Panc1 (cell line): ENCODE results near the gene ARPC1B.

Experiments used
- POLR2AphosphoS5 ChIP-seq: IDR thresholded peaks from 2 replicates; pipeline ENCODE4 v1.6.1; 2012; ENCODE audit warnings: mild to moderate bottlenecking, low read depth, low read length, moderate library complexity
- SIN3A ChIP-seq: IDR thresholded peaks from 2 replicates; pipeline ENCODE4 v1.6.1; 2012; ENCODE audit warnings: low read depth, mild to moderate bottlenecking, low read length, moderate library complexity, borderline replicate concordance; ENCODE audit not compliant: insufficient read depth
- TF ChIP-seq, protein P1 (sequence below): fragments of 450-650 bp; IDR thresholded peaks from 2 replicates; pipeline ENCODE4 v1.5.1; 2017; ENCODE audit warnings: mild to moderate bottlenecking
- TF ChIP-seq, protein P2 (sequence below), 2 experiments: IDR thresholded peaks; 2 replicates each; pipeline ENCODE4 v1.6.1; 2011 to 2012; ENCODE audit warnings: low read depth in 2 of 2, control low read depth in 1 of 2, low read length in 1 of 2, mild to moderate bottlenecking in 1 of 2, moderate library complexity in 1 of 2; ENCODE audit not compliant: insufficient read depth in 1 of 2

DNA sequence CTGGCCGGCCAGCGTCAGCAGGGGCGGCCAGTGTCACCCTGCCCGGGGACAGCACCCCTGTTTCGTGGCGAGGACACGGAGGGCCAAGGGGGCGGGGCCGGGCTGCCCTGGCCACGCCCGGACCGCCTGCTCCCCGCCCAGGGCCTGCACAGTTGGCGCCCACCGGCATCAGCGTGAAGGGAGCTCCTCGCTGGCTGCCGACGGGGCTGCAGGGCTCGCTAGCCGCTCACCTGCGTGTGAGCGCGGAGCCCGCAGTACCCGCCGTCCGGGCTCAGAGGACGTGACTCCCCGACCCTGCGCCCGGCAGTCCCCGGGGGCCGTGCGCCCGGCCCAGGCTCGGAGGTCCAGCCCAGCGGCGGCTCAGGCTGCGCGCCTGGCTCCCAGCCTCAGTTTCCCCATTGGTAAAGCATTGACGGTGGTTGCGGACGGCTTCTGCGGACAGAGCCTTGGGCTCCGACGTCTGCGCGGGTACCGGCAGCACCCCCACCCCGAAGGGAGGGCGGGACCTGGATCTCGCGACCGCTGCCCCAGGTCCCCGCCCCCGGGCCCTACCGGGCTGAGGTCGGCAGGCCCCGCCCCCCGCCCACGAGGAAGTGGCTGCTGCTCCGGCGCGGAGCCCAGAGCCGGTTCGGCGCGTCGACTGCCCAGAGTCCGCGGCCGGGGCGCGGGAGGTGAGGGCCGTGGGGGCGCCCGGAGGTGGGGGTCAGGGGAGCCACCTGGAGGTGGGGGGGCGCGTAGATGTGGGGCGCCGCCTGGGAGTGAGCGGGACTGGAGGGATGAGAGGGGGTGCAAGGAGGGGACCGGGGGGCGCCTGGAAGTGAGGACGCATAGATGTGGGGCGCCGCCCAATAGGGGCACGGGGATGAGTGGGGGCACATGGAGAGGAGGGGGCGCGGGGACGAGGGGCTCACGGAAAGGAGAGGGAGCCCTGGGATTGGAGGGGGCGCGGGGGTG, at the start of gene ARPC1B:
- TF ChIP-seq, protein P1, sequence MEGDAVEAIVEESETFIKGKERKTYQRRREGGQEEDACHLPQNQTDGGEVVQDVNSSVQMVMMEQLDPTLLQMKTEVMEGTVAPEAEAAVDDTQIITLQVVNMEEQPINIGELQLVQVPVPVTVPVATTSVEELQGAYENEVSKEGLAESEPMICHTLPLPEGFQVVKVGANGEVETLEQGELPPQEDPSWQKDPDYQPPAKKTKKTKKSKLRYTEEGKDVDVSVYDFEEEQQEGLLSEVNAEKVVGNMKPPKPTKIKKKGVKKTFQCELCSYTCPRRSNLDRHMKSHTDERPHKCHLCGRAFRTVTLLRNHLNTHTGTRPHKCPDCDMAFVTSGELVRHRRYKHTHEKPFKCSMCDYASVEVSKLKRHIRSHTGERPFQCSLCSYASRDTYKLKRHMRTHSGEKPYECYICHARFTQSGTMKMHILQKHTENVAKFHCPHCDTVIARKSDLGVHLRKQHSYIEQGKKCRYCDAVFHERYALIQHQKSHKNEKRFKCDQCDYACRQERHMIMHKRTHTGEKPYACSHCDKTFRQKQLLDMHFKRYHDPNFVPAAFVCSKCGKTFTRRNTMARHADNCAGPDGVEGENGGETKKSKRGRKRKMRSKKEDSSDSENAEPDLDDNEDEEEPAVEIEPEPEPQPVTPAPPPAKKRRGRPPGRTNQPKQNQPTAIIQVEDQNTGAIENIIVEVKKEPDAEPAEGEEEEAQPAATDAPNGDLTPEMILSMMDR, result no peak
- TF ChIP-seq POLR2AphosphoS5, result peak; percentile 83
- TF ChIP-seq, protein P2, sequence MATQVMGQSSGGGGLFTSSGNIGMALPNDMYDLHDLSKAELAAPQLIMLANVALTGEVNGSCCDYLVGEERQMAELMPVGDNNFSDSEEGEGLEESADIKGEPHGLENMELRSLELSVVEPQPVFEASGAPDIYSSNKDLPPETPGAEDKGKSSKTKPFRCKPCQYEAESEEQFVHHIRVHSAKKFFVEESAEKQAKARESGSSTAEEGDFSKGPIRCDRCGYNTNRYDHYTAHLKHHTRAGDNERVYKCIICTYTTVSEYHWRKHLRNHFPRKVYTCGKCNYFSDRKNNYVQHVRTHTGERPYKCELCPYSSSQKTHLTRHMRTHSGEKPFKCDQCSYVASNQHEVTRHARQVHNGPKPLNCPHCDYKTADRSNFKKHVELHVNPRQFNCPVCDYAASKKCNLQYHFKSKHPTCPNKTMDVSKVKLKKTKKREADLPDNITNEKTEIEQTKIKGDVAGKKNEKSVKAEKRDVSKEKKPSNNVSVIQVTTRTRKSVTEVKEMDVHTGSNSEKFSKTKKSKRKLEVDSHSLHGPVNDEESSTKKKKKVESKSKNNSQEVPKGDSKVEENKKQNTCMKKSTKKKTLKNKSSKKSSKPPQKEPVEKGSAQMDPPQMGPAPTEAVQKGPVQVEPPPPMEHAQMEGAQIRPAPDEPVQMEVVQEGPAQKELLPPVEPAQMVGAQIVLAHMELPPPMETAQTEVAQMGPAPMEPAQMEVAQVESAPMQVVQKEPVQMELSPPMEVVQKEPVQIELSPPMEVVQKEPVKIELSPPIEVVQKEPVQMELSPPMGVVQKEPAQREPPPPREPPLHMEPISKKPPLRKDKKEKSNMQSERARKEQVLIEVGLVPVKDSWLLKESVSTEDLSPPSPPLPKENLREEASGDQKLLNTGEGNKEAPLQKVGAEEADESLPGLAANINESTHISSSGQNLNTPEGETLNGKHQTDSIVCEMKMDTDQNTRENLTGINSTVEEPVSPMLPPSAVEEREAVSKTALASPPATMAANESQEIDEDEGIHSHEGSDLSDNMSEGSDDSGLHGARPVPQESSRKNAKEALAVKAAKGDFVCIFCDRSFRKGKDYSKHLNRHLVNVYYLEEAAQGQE (IDR thresholded peaks at IDR 0.05; ENCODE audit: insufficient read depth in 1 of 2, low read depth in 2 of 2, low read length in 1 of 2), result no peak
- TF ChIP-seq SIN3A, result 0 out of 2 replicates have a peak, but pooled peaks have one; percentile 14
